ENCODE measurements around the gene MAOA.

DNA sequence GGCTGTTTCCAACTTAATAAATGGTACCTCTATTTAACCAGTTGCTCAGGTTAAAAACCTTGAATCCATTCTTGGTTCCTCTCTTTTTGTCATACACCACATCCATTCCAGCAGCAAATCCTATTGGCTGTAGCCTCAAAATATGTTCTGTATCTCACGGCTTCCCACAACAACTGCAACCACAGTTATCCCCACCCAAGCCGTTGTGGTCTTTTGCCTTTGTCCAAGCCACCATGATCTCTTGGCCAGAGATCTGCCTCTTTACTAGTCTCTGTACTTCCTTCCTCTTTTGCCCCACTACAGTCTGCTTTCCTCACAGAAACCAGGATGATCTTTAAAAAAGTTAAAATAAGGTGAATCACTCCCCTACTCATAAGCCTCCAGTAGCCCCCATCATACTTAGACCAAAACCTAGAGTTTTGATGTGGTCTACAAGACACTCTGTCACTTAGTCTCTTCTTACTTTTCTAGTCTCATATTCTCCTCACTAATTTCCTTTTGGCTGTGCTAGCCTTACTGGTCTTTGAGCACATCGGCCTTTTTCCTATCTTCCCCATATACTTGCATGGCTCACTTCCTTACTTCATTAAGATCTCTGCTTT, 10.3 kb downstream of the MAOA start:
- TF ChIP-seq, protein P1, sequence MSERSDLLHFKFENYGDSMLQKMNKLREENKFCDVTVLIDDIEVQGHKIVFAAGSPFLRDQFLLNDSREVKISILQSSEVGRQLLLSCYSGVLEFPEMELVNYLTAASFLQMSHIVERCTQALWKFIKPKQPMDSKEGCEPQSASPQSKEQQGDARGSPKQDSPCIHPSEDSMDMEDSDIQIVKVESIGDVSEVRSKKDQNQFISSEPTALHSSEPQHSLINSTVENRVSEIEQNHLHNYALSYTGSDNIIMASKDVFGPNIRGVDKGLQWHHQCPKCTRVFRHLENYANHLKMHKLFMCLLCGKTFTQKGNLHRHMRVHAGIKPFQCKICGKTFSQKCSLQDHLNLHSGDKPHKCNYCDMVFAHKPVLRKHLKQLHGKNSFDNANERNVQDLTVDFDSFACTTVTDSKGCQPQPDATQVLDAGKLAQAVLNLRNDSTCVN (CRISPR knock-in tag; IDR thresholded peaks at IDR 0.05; ENCODE audit: borderline replicate concordance): no peak
- TF ChIP-seq ZNF549 (CRISPR knock-in tag; IDR thresholded peaks at IDR 0.05): no peak
- no peak for TF ChIP-seq ZNF562 (CRISPR knock-in tag; IDR thresholded peaks at IDR 0.05; ENCODE audit: borderline replicate concordance)
- TF ChIP-seq POLR2A (IDR thresholded peaks at IDR 0.05; ENCODE audit: insufficient read depth in 1 of 2, low read depth in 2 of 2, low read length in 2 of 2): no peak
- no peak for TF ChIP-seq CTCF (CRISPR knock-in tag; IDR thresholded peaks at IDR 0.05)
- TF ChIP-seq NR2C2 (CRISPR knock-in tag; IDR thresholded peaks at IDR 0.05; ENCODE audit: borderline replicate concordance): no peak
